Upper lobe of left lung (tissue), 4 donors: Measurements from ENCODE around the gene GFOD2.

ENCODE experiments used
- EP300 ChIP-seq, 4 donors: sonication (generic); formaldehyde crosslinking; IDR thresholded peaks; one replicate each; pipeline ENCODE4 v1.5.1; 2017; ENCODE audit warnings: antibody characterized with exemption in 4 of 4, control low read depth in 2 of 4
- POLR2A ChIP-seq, 4 donors: fragments of 450-650 bp; IDR thresholded peaks; one replicate each; pipeline ENCODE4 v1.5.1; 2016 to 2017; ENCODE audit warnings: antibody characterized with exemption in 4 of 4, mild to moderate bottlenecking in 2 of 4
- POLR2AphosphoS5 ChIP-seq, 2 donors: sonication (generic); formaldehyde crosslinking; IDR thresholded peaks; one replicate each; pipeline ENCODE4 v1.5.1; 2017; ENCODE audit warnings: antibody characterized with exemption in 2 of 2
- TF ChIP-seq, protein P1 (sequence below), 6 experiments: fragments of 450-650 bp in 4 of 6; fragments of 200-600 bp in 2 of 6; sonication (generic) in 2 of 6; IDR thresholded peaks; one replicate each; pipeline ENCODE4 v1.5.1; 2016 to 2019; ENCODE audit warnings: antibody characterized with exemption in 6 of 6

DNA sequence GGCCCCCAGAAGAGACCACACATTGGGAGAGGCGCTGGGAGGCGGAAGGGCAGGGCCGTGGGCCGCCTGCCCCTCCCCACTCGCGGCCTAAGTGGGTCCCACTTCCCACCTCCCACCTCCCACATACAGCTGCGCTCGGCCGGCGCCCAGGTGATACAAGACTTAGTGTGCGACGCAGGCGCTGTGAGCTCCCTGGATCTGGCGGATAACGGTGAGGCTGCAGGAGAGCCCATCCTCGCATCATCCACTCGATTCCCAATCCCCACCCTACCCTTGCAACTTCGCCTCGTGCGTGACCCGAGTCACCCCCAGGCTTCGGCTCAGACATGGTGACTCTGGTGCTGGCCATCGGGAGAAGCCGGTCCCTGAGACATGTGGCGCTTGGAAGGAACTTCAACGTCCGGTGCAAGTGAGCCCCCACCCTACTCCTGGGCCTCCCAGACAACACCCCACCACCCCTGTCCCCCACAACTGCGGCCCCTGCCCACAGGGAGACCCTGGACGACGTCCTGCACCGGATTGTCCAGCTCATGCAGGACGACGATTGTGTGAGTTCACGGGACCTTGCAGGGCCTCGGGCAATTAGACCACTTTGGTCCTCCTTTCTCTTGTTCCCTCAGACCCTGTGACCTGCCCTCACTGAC, 70.2 kb downstream of the GFOD2 start:
- TF ChIP-seq, protein P1, sequence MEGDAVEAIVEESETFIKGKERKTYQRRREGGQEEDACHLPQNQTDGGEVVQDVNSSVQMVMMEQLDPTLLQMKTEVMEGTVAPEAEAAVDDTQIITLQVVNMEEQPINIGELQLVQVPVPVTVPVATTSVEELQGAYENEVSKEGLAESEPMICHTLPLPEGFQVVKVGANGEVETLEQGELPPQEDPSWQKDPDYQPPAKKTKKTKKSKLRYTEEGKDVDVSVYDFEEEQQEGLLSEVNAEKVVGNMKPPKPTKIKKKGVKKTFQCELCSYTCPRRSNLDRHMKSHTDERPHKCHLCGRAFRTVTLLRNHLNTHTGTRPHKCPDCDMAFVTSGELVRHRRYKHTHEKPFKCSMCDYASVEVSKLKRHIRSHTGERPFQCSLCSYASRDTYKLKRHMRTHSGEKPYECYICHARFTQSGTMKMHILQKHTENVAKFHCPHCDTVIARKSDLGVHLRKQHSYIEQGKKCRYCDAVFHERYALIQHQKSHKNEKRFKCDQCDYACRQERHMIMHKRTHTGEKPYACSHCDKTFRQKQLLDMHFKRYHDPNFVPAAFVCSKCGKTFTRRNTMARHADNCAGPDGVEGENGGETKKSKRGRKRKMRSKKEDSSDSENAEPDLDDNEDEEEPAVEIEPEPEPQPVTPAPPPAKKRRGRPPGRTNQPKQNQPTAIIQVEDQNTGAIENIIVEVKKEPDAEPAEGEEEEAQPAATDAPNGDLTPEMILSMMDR (IDR thresholded peaks at IDR 0.05), result no peak
- TF ChIP-seq EP300 (IDR thresholded peaks at IDR 0.05) (no peak), POLR2A (IDR thresholded peaks at IDR 0.05) (no peak), POLR2AphosphoS5 (IDR thresholded peaks at IDR 0.05) (no peak)
